Upper lobe of left lung (tissue), 6 donors: ENCODE data around the gene PRMT2. TPM values are rescaled to one million over a fixed set of nuclear protein-coding genes. Genes with fewer than 3 reads are reported as not detected.
A peak's percentile ranks its signal among the peaks of the same experiment; 100 is the strongest.

Source experiments
- ATAC-seq, 2 donors: fragments of 200-7000 bp; cut with Tn5 transposase; one replicate each; pipeline ENCODE4 v1.9.1; 2022; ENCODE audit warnings: mild to moderate bottlenecking in 2 of 2, moderate library complexity in 2 of 2; ENCODE audit not compliant: low FRiP score in 2 of 2
- DNase-seq, 2 donors: peaks; one replicate each; pipeline ENCODE4 v3.0.0-alpha.2; 2019 to 2020
- H3K27ac ChIP-seq, 4 donors: fragments of 200-600 bp; sonication (generic); one replicate each; pipeline ENCODE4 v1.5.1; 2016 to 2019
- H3K27me3 ChIP-seq, 4 donors: fragments of 200-600 bp; sonication (generic); one replicate each; pipeline ENCODE4 v1.5.1; 2017 to 2019
- H3K36me3 ChIP-seq, 4 donors: fragments of 200-600 bp; sonication (generic); one replicate each; pipeline ENCODE4 v1.5.1; 2016 to 2019
- H3K4me1 ChIP-seq, 4 donors: fragments of 200-600 bp; sonication (generic); one replicate each; pipeline ENCODE4 v1.5.1; 2018 to 2019
- H3K4me3 ChIP-seq, 4 donors: fragments of 200-600 bp; sonication (generic); one replicate each; pipeline ENCODE4 v1.5.1; 2017 to 2019; ENCODE audit warnings: mild to moderate bottlenecking in 2 of 4, moderate library complexity in 1 of 4
- H3K9me3 ChIP-seq, 4 donors: fragments of 200-600 bp; sonication (generic); one replicate each; pipeline ENCODE4 v1.5.1; 2018 to 2019
- CTCF ChIP-seq, 6 experiments: fragments of 450-650 bp in 4 of 6; fragments of 200-600 bp in 2 of 6; sonication (generic) in 2 of 6; IDR thresholded peaks; one replicate each; pipeline ENCODE4 v1.5.1; 2016 to 2019; ENCODE audit warnings: antibody characterized with exemption in 6 of 6
- EP300 ChIP-seq, 4 donors: sonication (generic); formaldehyde crosslinking; IDR thresholded peaks; one replicate each; pipeline ENCODE4 v1.5.1; 2017; ENCODE audit warnings: antibody characterized with exemption in 4 of 4, control low read depth in 2 of 4
- POLR2A ChIP-seq, 4 donors: fragments of 450-650 bp; IDR thresholded peaks; one replicate each; pipeline ENCODE4 v1.5.1; 2016 to 2017; ENCODE audit warnings: antibody characterized with exemption in 4 of 4, mild to moderate bottlenecking in 2 of 4
- POLR2AphosphoS5 ChIP-seq, 2 donors: sonication (generic); formaldehyde crosslinking; IDR thresholded peaks; one replicate each; pipeline ENCODE4 v1.5.1; 2017; ENCODE audit warnings: antibody characterized with exemption in 2 of 2
- WGBS, 2 donors: methylation state at CpG; one replicate each; pipeline ENCODE4 v1.1.5; 2017 to 2018; 5-methylcytosine and 5-hydroxymethylcytosine counted together
- total RNA-seq, 6 donors: library from RNA; depleted of rRNA in 4 of 6; stranded (reverse); fragments of >200 nt in 4 of 6; gene quantifications; one replicate each; pipeline versions ENCODE4 v1.1.0 to v1.2.1, GENCODE V29; 2016 to 2021
- donor health status: DM: no; HTN: no; CAD: no; lungs with moderate emphysema.
- donor health status: DM: no; HTN: yes; CAD: no; lungs with severe emphysema.

Gene PRMT2
- total RNA-seq, 6 donors from 2014 or later: 91.6 to 152 (median 115) TPM

GRCh38 chr21:46649356-46649755 lies 13.9 kb downstream of the PRMT2 start:
- TF ChIP-seq EP300 (IDR thresholded peaks at IDR 0.05): no peak
- no peak for TF ChIP-seq POLR2A (IDR thresholded peaks at IDR 0.05)
- TF ChIP-seq CTCF (IDR thresholded peaks at IDR 0.05): no peak
- no peak for TF ChIP-seq POLR2AphosphoS5 (IDR thresholded peaks at IDR 0.05)
- Histone ChIP-seq H3K9me3 (no peaks in the 10 kb centered on the region), H3K36me3 (peaks cover 36 to 97% (median 82%) of the 10 kb centered on the region in 4 donors), H3K27me3 (no peaks in the 10 kb centered on the region), H3K4me3 (no peak overlapping the region), H3K27ac (no peak overlapping the region), H3K4me1 (peaks cover 0 to under 1% (median 0%) of the 10 kb centered on the region in 4 donors)
- ATAC-seq: no peak
- 98% methylated on average over 16 to 19 of the region's 19 CpGs for WGBS, 2 donors
- peak in 1 of 2 donors; percentile 61 for DNase-seq

- no peak for ATAC-seq
- Histone ChIP-seq H3K36me3 (peaks cover 39 to 97% (median 80%) of the 10 kb centered on the region in 4 donors), H3K27me3 (no peaks in the 10 kb centered on the region), H3K4me3 (no peak overlapping the region), H3K4me1 (no peaks in the 10 kb centered on the region), H3K9me3 (peaks cover 0 to 11% (median 3%) of the 10 kb centered on the region in 4 donors), H3K27ac (no peak overlapping the region)
- peak in 1 of 2 donors; percentile 60 for DNase-seq
- WGBS, 2 donors: 86 to 94% methylated on average over 10 to 14 of the region's 14 CpGs
- no peak for TF ChIP-seq POLR2A (IDR thresholded peaks at IDR 0.05)
- TF ChIP-seq CTCF (IDR thresholded peaks at IDR 0.05): no peak
- TF ChIP-seq EP300 (IDR thresholded peaks at IDR 0.05): no peak
- no peak for TF ChIP-seq POLR2AphosphoS5 (IDR thresholded peaks at IDR 0.05)
These were observed 15.1 kb downstream of the PRMT2 start for GRCh38 chr21:46650476-46651098.

- 98 to 100% methylated on average over 4 to 7 of the region's 7 CpGs for WGBS, 2 donors
These were observed 15.6 kb downstream of the PRMT2 start for GRCh38 chr21:46651121-46651520.

GRCh38 chr21:46655230-46655629 lies 19.8 kb downstream of the PRMT2 start:
- Histone ChIP-seq H3K4me3 (no peak overlapping the region), H3K36me3 (peaks cover 21 to 80% (median 56%) of the 10 kb centered on the region in 4 donors), H3K4me1 (no peaks in the 10 kb centered on the region), H3K27ac (no peak overlapping the region), H3K27me3 (no peaks in the 10 kb centered on the region), H3K9me3 (peaks cover 0 to 13% (median 3%) of the 10 kb centered on the region in 4 donors)
- ATAC-seq: no peak
- no peak for DNase-seq
- TF ChIP-seq EP300 (IDR thresholded peaks at IDR 0.05) (no peak), POLR2AphosphoS5 (IDR thresholded peaks at IDR 0.05) (no peak), POLR2A (IDR thresholded peaks at IDR 0.05) (no peak), CTCF (IDR thresholded peaks at IDR 0.05) (no peak)

More at GRCh38 chr21:46651121-46651520, 15.6 kb downstream of the PRMT2 start:
- peak in 1 of 2 donors; percentile 28 for ATAC-seq
- no peaks in the 10 kb centered on the region for H3K4me1 ChIP-seq
- peaks cover 39 to 97% (median 75%) of the 10 kb centered on the region in 4 donors for H3K36me3 ChIP-seq
- TF ChIP-seq EP300 (IDR thresholded peaks at IDR 0.05): no peak
- no peak for TF ChIP-seq POLR2A (IDR thresholded peaks at IDR 0.05)
- TF ChIP-seq CTCF (IDR thresholded peaks at IDR 0.05): no peak
- TF ChIP-seq POLR2AphosphoS5 (IDR thresholded peaks at IDR 0.05): no peak
- H3K9me3 ChIP-seq: peaks cover 0 to 13% (median 3%) of the 10 kb centered on the region in 4 donors
- DNase-seq: peak in 1 of 2 donors; percentile 56
- no peaks in the 10 kb centered on the region for H3K27me3 ChIP-seq
- no peak overlapping the region for H3K4me3 ChIP-seq
- no peak overlapping the region for H3K27ac ChIP-seq

- no peaks in the 10 kb centered on the region for H3K27me3 ChIP-seq
- H3K9me3 ChIP-seq: peaks cover 0 to 13% (median 3%) of the 10 kb centered on the region in 4 donors
- no peak overlapping the region for H3K27ac ChIP-seq
- ATAC-seq: no peak
- no peak for TF ChIP-seq POLR2AphosphoS5 (IDR thresholded peaks at IDR 0.05)
- TF ChIP-seq POLR2A (IDR thresholded peaks at IDR 0.05): no peak
- TF ChIP-seq CTCF (IDR thresholded peaks at IDR 0.05): no peak
- no peak for TF ChIP-seq EP300 (IDR thresholded peaks at IDR 0.05)
- peaks cover 0 to 5% (median 2%) of the 10 kb centered on the region in 4 donors for H3K4me1 ChIP-seq
- H3K36me3 ChIP-seq: peaks cover 15 to 64% (median 41%) of the 10 kb centered on the region in 4 donors
- DNase-seq: no peak
- no peak overlapping the region for H3K4me3 ChIP-seq
- 93 to 100% methylated on average over 1 of the region's 1 CpG for WGBS, 2 donors
These were observed 21.3 kb downstream of the PRMT2 start for GRCh38 chr21:46656820-46657219.
